ENCODE results near the gene UBASH3A. TPM values are rescaled to one million over a fixed set of nuclear protein-coding genes. Genes with fewer than 3 reads are reported as not detected.

UBASH3A gene
- polyA plus RNA-seq, 1 of the 3 experiments (the other 2 are of a cell fraction): not detected

- no peaks in the 10 kb centered on the region for H4K20me1 ChIP-seq (ENCODE audit: insufficient read depth)
- 34% methylated on average over 15 of the region's 18 CpGs for WGBS (ENCODE audit: low lambda C conversion rate)
- no peaks in the 10 kb centered on the region for H3K9me3 ChIP-seq
- H3K9me2 ChIP-seq: no peaks in the 10 kb centered on the region
- H3K36me3 ChIP-seq (replicated peaks in 1 of 2; ENCODE audit: control insufficient read depth in 1 of 2, insufficient read depth in 2 of 2, low read length in 1 of 2): no peaks in the 10 kb centered on the region
- no peak overlapping the region for H3K9ac ChIP-seq
- no peak overlapping the region for H2AFZ ChIP-seq (ENCODE audit: low read depth)
- peaks cover 0 to 9% of the 10 kb centered on the region in 2 experiments; a peak in 1 of 4 replicates for H3K4me1 ChIP-seq (ENCODE audit: control insufficient read depth in 1 of 2, insufficient read depth in 2 of 2, low read depth in 1 of 2, low read length in 1 of 2)
- no peak overlapping the region for H3K27ac ChIP-seq (ENCODE audit: low read depth in 2 of 2, low read length in 1 of 2)
- TF ChIP-seq MXI1 (IDR thresholded peaks at IDR 0.05; ENCODE audit: low read depth, low read length): no peak
- TF ChIP-seq CTCF (IDR thresholded peaks at IDR 0.05): no peak
- TF ChIP-seq NRF1 (IDR thresholded peaks at IDR 0.05; ENCODE audit: low read depth, low read length): no peak
- no peak for TF ChIP-seq EP300 (IDR thresholded peaks at IDR 0.05; ENCODE audit: borderline replicate concordance in 1 of 2, low read depth in 1 of 2, low read length in 1 of 2)
- TF ChIP-seq EZH2phosphoT487 (IDR thresholded peaks at IDR 0.05; ENCODE audit: borderline replicate concordance, low read depth): no peak
- TF ChIP-seq ZBTB33 (IDR thresholded peaks at IDR 0.05; ENCODE audit: borderline replicate concordance, low read depth): no peak
- TF ChIP-seq IRF3 (IDR thresholded peaks at IDR 0.05; ENCODE audit: low read depth, low read length): no peak
- no peak for TF ChIP-seq YY1 (IDR thresholded peaks at IDR 0.05; ENCODE audit: low read depth)
- TF ChIP-seq RXRA (IDR thresholded peaks at IDR 0.05; ENCODE audit: borderline replicate concordance, low read depth): no peak
- TF ChIP-seq SMC3 (IDR thresholded peaks at IDR 0.05; ENCODE audit: low read depth, low read length): no peak
- CTCF ChIA-PET: interaction anchor here (0.7 kb wide), 1 partner anchor 195 kb away, joined by 3 read pairs; no protein-coding TSS in a partner anchor
- no peak overlapping the region for H3K4me3 ChIP-seq (ENCODE audit: low read depth in 2 of 2, low read length in 1 of 2)
- no peak for DNase-seq
- H3F3A ChIP-seq (replicated peaks; ENCODE audit: insufficient read depth): no peaks in the 10 kb centered on the region
- POLR2A ChIA-PET: no interaction called here
- H3K4me2 ChIP-seq: no peak overlapping the region
- H3K27me3 ChIP-seq (ENCODE audit: insufficient read depth): no peaks in the 10 kb centered on the region
- no peaks in the 10 kb centered on the region for H3K79me2 ChIP-seq (ENCODE audit: insufficient read depth)
Observed at GRCh38 chr21:42453224-42453985, 49.7 kb downstream of the UBASH3A start.
